ENCODE data around the gene EMC8.

DNA sequence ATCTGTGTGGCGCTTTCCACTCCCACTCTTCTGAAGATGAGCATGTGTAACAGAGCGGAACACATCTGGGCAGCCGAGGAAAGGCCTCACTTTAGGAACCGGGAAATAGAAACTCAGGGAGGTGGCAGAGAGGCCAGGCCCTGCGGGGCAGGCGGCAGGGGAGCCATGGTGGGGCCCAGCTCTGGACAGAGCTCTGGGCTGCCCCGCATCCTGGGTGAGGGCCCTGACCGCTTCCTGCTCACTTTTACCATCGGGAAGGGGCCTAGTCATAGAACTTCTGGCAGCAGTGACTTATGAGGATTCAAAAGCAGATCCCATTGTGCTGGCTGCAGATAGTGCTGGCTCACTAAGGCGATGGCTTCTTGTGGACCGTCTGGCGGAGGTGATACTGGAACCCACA lies 22.8 kb upstream of the EMC8 start:
- TF ChIP-seq CTCF (optimal IDR thresholded peaks at IDR 0.05 in 1 of 3, IDR thresholded peaks at IDR 0.05 in 1 of 3, conservative IDR thresholded peaks at IDR 0.05 in 1 of 3; ENCODE audit: extremely low read depth in 1 of 3, insufficient read depth in 2 of 3, low read length in 3 of 3) (no peak), EZH2 (IDR thresholded peaks at IDR 0.05; ENCODE audit: low read length) (no peak)
